Measurements from ENCODE around the gene UBE2J2. TPM values are rescaled to one million over a fixed set of nuclear protein-coding genes. Genes with fewer than 3 reads are reported as not detected.

Gene UBE2J2
- total and polyA plus RNA-seq, 2 of the 13 experiments (the other 11 are each of a cell fraction or from before 2014, with no cell fraction given) = 25.4 to 29.4 TPM

DNA sequence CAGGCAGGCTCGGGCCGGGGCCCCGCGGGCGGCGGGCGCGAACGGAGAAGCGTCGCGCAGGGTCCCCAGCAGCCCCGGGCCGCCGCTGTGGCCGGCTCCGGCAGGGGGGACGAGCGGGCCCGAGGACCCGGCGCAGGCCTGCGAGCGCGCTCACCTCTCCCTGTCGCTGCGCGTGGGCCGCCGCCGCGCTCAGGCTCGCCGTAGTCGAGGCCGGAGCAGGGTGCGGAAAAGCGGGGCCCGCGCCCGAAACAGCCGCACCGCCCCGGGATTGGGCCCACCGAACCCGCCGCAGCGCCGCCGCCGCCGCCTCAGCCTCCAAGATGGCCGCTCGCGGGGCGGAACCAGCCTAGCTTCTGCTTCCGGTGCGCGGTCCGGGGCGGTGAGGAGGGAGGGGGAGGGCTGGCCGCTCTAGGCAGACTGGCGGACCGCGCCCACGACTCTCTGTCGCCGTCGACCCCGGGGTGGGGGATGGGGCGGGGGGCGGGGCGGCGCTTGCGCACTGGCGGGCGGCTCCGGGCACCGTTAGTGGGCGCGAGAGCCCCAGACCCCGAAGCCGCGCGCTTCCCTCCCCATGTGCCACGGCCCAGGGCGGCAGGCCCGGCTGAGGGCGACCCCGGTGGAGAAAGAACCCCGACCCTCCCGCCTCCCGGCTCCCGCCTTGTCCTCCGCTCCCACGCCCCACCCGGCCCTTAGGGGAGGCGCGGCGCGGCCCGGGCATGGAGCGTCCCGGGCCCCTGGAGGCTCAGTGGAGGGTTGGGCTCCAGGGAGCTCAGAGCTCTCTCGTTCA lies at the start of gene UBE2J2 (continued):
- no peak; the same call in 1 of the 2 replicates for TF ChIP-seq ISL2 (CRISPR knock-in tag; IDR thresholded peaks at IDR 0.05)
- no peak for TF ChIP-seq KDM3A (CRISPR knock-in tag; IDR thresholded peaks at IDR 0.05; ENCODE audit: low read depth)
- TF ChIP-seq RCOR2 (CRISPR knock-in tag; IDR thresholded peaks at IDR 0.05) = no peak
- TF ChIP-seq, protein P1, sequence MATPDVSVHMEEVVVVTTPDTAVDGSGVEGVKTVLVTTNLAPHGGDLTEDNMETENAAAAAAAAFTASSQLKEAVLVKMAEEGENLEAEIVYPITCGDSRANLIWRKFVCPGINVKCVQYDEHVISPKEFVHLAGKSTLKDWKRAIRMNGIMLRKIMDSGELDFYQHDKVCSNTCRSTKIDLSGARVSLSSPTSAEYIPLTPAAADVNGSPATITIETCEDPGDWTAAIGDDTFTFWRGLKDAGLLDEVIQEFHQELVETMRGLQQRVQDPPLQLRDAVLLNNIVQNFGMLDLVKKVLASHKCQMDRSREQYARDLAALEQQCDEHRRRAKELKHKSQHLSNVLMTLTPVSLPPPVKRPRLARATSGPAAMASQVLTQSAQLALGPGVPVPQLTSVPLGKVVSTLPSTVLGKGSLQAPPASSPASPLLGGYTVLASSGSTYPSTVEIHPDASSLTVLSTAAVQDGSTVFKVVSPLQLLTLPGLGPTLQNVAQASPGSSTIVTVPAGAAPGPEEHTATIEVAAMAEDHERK (CRISPR knock-in tag; IDR thresholded peaks at IDR 0.05; ENCODE audit: low read depth) = no peak
- TF ChIP-seq RFX1 (IDR thresholded peaks at IDR 0.05) = no peak
- no peak for TF ChIP-seq PAX8 (CRISPR knock-in tag; IDR thresholded peaks at IDR 0.05; ENCODE audit: borderline replicate concordance)
- no peak for TF ChIP-seq CBX2 (IDR thresholded peaks at IDR 0.05; ENCODE audit: low read depth, low read length)
- TF ChIP-seq CBX2 (CRISPR knock-in tag; IDR thresholded peaks at IDR 0.05; ENCODE audit: low read depth) = no peak
- TF ChIP-seq, protein P2, sequence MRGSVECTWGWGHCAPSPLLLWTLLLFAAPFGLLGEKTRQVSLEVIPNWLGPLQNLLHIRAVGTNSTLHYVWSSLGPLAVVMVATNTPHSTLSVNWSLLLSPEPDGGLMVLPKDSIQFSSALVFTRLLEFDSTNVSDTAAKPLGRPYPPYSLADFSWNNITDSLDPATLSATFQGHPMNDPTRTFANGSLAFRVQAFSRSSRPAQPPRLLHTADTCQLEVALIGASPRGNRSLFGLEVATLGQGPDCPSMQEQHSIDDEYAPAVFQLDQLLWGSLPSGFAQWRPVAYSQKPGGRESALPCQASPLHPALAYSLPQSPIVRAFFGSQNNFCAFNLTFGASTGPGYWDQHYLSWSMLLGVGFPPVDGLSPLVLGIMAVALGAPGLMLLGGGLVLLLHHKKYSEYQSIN (CRISPR knock-in tag; IDR thresholded peaks at IDR 0.05; ENCODE audit: borderline replicate concordance) = no peak
- TF ChIP-seq TBP (CRISPR knock-in tag; IDR thresholded peaks at IDR 0.05) = no peak
- no peak; the same call in 1 of the 2 replicates for TF ChIP-seq MAF1 (CRISPR knock-in tag; IDR thresholded peaks at IDR 0.05; ENCODE audit: borderline replicate concordance)
- TF ChIP-seq TOPORS (CRISPR knock-in tag; IDR thresholded peaks at IDR 0.05) = peak; percentile 79
- no peak for TF ChIP-seq SP140L (CRISPR knock-in tag; IDR thresholded peaks at IDR 0.05; ENCODE audit: borderline replicate concordance)
- no peak for TF ChIP-seq NFRKB (IDR thresholded peaks at IDR 0.05)
- TF ChIP-seq IRX3 (CRISPR knock-in tag; IDR thresholded peaks at IDR 0.05; ENCODE audit: borderline replicate concordance, low read depth) = peak; percentile 64; the same call in 1 of the 2 replicates
- TF ChIP-seq ZSCAN31 (CRISPR knock-in tag; IDR thresholded peaks at IDR 0.05; ENCODE audit: low read depth) = peak; percentile 29; the same call in 1 of the 2 replicates
- TF ChIP-seq, protein P3, sequence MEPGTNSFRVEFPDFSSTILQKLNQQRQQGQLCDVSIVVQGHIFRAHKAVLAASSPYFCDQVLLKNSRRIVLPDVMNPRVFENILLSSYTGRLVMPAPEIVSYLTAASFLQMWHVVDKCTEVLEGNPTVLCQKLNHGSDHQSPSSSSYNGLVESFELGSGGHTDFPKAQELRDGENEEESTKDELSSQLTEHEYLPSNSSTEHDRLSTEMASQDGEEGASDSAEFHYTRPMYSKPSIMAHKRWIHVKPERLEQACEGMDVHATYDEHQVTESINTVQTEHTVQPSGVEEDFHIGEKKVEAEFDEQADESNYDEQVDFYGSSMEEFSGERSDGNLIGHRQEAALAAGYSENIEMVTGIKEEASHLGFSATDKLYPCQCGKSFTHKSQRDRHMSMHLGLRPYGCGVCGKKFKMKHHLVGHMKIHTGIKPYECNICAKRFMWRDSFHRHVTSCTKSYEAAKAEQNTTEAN (CRISPR knock-in tag; conservative IDR thresholded peaks at IDR 0.05) = 0 out of 2 replicates have a peak, but pooled peaks have one; percentile 44
- TF ChIP-seq MIXL1 (CRISPR knock-in tag; IDR thresholded peaks at IDR 0.05) = no peak
- TF ChIP-seq, protein P4, sequence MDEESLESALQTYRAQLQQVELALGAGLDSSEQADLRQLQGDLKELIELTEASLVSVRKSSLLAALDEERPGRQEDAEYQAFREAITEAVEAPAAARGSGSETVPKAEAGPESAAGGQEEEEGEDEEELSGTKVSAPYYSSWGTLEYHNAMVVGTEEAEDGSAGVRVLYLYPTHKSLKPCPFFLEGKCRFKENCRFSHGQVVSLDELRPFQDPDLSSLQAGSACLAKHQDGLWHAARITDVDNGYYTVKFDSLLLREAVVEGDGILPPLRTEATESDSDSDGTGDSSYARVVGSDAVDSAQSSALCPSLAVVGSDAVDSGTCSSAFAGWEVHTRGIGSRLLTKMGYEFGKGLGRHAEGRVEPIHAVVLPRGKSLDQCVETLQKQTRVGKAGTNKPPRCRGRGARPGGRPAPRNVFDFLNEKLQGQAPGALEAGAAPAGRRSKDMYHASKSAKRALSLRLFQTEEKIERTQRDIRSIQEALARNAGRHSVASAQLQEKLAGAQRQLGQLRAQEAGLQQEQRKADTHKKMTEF (CRISPR knock-in tag; IDR thresholded peaks at IDR 0.05) = peak; percentile 71; the same call in 1 of the 2 replicates
- TF ChIP-seq GTF3A (CRISPR knock-in tag; conservative IDR thresholded peaks at IDR 0.05) = no peak
- TF ChIP-seq, protein P5, sequence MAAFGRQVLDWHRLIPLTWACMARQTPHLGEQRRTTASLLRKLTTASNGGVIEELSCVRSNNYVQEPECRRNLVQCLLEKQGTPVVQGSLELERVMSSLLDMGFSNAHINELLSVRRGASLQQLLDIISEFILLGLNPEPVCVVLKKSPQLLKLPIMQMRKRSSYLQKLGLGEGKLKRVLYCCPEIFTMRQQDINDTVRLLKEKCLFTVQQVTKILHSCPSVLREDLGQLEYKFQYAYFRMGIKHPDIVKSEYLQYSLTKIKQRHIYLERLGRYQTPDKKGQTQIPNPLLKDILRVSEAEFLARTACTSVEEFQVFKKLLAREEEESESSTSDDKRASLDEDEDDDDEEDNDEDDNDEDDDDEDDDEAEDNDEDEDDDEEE (CRISPR knock-in tag; IDR thresholded peaks at IDR 0.05) = no peak; the same call in 1 of the 2 replicates
- TF ChIP-seq, protein P6, sequence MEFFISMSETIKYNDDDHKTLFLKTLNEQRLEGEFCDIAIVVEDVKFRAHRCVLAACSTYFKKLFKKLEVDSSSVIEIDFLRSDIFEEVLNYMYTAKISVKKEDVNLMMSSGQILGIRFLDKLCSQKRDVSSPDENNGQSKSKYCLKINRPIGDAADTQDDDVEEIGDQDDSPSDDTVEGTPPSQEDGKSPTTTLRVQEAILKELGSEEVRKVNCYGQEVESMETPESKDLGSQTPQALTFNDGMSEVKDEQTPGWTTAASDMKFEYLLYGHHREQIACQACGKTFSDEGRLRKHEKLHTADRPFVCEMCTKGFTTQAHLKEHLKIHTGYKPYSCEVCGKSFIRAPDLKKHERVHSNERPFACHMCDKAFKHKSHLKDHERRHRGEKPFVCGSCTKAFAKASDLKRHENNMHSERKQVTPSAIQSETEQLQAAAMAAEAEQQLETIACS (CRISPR knock-in tag; IDR thresholded peaks at IDR 0.05) = no peak
- TF ChIP-seq CREB1 (IDR thresholded peaks at IDR 0.05) = no peak
- no peak for TF ChIP-seq CREB1 (CRISPR knock-in tag; IDR thresholded peaks at IDR 0.05)

All from HepG2 (cell line).